Thyroid gland (tissue), 4 donors: ENCODE measurements around the gene PALM3.

Source experiments
- POLR2A ChIP-seq, 2 donors: fragments of 450-650 bp; IDR thresholded peaks; one replicate each; pipeline ENCODE4 v1.6.1; 2017; ENCODE audit warnings: antibody characterized with exemption in 2 of 2, mild to moderate bottlenecking in 2 of 2, moderate library complexity in 1 of 2
- TF ChIP-seq, protein P1 (sequence below), 6 experiments: fragments of 200-600 bp in 3 of 6; fragments of 450-650 bp in 3 of 6; sonication (generic) in 3 of 6; IDR thresholded peaks; one replicate each; pipeline ENCODE4 v1.5.1; 2016 to 2019; ENCODE audit warnings: antibody characterized with exemption in 6 of 6, mild to moderate bottlenecking in 2 of 6, inconsistent platforms in 1 of 6, moderate library complexity in 1 of 6

DNA sequence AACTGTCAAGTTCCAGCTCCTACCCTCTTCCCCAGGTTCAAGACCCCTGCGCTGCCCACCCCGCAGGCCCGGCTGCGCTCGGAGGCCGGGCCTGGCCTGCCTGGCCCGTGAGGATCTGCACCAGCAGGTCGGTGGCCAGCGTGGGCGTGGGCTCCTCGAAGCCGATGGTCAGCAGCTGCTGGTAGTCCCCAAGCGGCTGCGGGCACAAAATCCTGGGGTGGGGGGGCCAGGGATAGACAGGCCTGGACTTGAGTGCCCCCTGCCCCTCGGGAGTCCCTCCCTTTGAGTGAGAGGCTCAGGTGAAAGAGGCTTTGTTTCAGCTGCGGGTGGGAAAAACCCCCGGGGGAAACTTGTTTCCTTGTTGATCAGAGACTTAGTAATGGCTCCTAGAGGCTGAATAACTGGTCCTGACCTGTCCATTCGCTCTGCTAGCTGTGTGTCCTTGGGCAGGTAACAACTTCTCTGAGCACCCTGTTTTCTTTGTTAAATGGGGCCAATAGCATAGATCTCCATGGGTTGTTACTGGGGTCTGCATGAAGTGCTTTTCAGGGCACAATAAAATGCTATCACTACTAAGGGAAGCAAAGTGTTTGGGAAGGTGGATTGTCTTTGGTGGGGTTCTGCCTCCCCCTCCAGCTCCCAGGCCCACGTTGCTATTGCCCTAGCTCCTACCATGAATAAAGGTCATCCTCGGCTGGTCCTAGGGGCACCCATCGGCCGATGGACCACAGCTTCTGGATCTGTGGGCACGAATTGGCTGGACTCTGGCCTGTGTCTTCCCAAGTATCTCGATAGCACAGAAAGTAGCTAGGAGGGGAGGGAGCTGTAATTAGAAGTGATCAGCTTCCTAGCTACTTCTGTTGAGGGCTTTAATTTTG lies 20.2 kb upstream of the PALM3 start:
- TF ChIP-seq, protein P1, sequence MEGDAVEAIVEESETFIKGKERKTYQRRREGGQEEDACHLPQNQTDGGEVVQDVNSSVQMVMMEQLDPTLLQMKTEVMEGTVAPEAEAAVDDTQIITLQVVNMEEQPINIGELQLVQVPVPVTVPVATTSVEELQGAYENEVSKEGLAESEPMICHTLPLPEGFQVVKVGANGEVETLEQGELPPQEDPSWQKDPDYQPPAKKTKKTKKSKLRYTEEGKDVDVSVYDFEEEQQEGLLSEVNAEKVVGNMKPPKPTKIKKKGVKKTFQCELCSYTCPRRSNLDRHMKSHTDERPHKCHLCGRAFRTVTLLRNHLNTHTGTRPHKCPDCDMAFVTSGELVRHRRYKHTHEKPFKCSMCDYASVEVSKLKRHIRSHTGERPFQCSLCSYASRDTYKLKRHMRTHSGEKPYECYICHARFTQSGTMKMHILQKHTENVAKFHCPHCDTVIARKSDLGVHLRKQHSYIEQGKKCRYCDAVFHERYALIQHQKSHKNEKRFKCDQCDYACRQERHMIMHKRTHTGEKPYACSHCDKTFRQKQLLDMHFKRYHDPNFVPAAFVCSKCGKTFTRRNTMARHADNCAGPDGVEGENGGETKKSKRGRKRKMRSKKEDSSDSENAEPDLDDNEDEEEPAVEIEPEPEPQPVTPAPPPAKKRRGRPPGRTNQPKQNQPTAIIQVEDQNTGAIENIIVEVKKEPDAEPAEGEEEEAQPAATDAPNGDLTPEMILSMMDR (IDR thresholded peaks at IDR 0.05) = no peak
- no peak for TF ChIP-seq POLR2A (IDR thresholded peaks at IDR 0.05)
